Measurements from ENCODE around the gene MRPS6.
A peak's percentile ranks its signal among the peaks of the same experiment; 100 is the strongest.

MRPS6 gene

GRCh38 chr21:34105947-34106541, 32.7 kb downstream of the MRPS6 start:
- DNase-seq, result no peak

- DNase-seq, result no peak
Observed at GRCh38 chr21:34107606-34108005, 34.2 kb downstream of the MRPS6 start.

DNA sequence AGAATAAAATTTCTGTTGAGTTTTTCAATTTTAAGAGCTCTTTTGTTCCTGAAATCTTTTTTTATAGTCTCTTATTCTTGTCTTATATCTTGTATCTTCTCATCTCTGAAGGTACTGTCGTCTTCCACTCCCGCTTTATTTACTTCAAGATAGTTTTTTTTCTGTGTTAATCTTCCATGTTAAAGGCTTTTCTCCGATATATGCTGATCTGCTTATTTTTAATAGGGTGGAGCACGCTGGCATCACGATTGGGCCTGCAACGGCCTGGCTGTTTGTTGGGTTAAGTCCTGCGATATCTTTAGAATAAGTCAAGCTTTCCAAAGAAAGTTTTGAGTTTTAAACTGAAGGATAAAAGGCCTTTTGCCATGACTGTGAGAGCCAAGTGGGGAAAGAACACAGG, 35.7 kb downstream of the MRPS6 start:
- DNase-seq, result no peak

GRCh38 chr21:34110594-34111202, 37.3 kb downstream of the MRPS6 start:
- DNase-seq, result no peak

- DNase-seq, result no peak
Observed at GRCh38 chr21:34112316-34113033, 39.1 kb downstream of the MRPS6 start.

- no peak for DNase-seq
Observed at GRCh38 chr21:34113842-34114241, 40.5 kb downstream of the MRPS6 start.

GRCh38 chr21:34115160-34115559, 41.8 kb downstream of the MRPS6 start:
- DNase-seq, result no peak

- no peak for DNase-seq
Observed at GRCh38 chr21:34116569-34116968, 43.2 kb downstream of the MRPS6 start.

DNA sequence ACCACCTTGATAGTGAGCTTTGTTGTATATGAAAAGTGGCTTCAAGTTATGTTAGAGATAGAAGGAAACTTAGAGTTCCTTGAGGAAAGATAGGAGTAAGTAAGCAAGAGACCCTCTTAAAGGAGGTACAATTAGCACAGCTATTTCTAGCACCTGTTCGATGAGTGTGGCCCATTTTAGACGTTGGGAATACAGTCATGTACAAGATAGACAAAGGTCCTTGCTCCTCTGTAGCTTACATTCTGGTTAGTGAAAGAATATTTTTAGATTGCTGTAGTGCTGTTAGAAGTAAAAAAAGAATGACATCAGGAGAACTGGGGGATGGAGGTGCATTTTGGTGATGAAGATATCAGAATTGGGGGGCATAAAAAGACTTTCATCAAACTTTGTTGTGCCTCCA, 47.5 kb downstream of the MRPS6 start:
- DNase-seq, result no peak

DNA sequence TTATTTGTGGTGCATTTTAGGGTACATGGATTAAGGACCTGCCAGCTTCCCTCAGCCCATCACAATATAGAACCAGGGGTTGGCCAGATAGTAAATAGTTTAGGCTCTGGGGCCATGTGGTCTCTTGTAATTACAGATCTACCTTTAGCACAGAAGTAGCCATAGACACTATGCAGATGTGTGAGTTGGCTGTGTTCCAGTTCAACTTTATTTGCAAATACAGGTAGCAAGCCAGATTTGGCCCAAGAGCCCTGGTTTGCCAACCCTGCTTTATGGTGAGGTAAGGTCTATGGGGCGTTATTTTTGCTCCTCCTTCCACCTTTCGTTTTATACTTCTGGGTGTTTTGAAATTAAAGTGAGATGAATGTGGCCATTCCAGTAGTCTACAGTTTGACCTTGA, 48.7 kb downstream of the MRPS6 start:
- no peak for DNase-seq

DNA sequence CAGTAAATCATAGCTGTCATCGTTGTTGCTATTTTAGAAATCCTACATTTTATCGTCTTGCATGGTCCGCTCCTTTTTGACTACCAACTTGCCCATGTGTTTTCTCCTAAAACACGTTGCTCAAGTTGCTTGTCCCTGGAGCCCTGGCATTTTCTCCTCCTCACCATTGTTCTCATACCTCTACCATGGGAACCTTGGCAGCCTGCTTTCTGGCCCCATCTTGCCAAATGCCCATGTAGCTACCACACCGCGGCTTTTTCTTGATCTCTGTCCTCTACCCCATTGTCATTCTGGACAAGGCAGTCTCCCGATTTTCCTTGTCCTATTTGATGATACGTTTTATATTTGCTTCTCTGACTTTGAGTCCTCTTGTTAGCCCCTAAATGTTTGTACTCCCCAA, 50.2 kb downstream of the MRPS6 start:
- DNase-seq, result no peak

- DNase-seq, result no peak
Observed at GRCh38 chr21:34126269-34126668, 52.9 kb downstream of the MRPS6 start.

- no peak for DNase-seq
Observed at GRCh38 chr21:34126691-34127090, 53.3 kb downstream of the MRPS6 start.

- no peak for DNase-seq
Observed at GRCh38 chr21:34128124-34128523, 54.7 kb downstream of the MRPS6 start.

DNA sequence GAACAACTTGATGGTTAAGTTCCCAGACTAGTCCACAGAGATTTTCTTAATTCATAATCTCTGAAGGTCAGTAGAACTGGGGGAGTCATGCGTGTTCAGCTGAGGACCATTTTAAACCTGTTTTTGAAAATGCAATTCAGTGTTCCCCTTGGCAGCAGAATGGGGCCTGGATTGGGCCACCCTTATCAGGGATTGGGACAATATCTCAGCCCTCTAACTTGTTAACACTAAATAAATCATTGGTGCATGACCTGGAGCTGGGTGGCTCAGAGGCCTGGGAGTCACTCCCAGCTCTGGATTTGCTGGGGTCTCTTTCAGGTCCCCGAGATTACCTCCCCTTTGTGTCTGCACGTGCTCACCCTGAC, 55.3 kb downstream of the MRPS6 start:
- no peak for DNase-seq

- DNase-seq, result peak; percentile 12
Observed at GRCh38 chr21:34129039-34129891, 55.9 kb downstream of the MRPS6 start.

GRCh38 chr21:34129901-34130715, 56.7 kb downstream of the MRPS6 start:
- DNase-seq, result no peak

DNA sequence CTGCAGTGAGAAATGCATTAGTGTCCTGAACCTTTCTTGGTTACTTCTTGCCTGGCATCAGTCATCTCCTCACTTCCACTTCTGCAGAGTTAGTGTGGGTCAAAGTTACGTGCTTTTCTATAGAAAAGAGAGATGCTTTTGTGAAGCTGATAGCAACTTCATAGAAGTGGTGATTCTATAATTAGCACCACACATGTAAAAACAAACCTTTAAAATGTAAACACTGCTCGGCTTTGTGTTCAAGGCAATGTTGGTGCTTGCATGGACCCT, 57.3 kb downstream of the MRPS6 start:
- no peak for DNase-seq

DNA sequence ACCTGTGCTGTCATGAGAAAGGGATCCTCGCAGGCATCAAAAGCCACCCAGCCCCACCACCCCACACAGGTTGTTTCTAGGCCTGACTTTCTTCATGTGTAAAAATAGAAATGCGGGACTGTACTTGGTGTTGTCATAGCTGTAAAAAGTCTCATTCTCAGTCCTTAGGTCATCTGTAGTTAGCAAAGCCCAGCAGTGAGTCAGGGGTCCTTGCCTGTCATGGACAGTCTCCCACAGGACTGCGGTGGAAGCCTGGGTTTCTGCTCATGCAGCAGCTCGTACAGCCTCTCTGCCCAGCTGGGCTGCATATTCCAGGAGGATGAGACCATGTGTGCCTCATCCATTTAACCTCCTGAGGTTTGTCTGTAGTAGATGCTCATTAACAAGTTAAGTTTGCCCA, 58.2 kb downstream of the MRPS6 start:
- no peak for DNase-seq

- no peak for DNase-seq
Observed at GRCh38 chr21:34132202-34132601, 58.8 kb downstream of the MRPS6 start.

GRCh38 chr21:34132926-34133325, 59.5 kb downstream of the MRPS6 start:
- no peak for DNase-seq

- no peak for DNase-seq
Observed at GRCh38 chr21:34133392-34133791, 60.0 kb downstream of the MRPS6 start.

- no peak for DNase-seq
Observed at GRCh38 chr21:34133802-34134201, 60.4 kb downstream of the MRPS6 start.
